HG02610 (cell line): ENCODE results near the gene SYNE1.
A peak's percentile ranks its signal among the peaks of the same experiment; 100 is the strongest.
"Not testable (repeated sequence)": the region's sequence is repeated elsewhere in the genome, so short reads cannot be mapped to it uniquely, and the experiment has no call there.

Experiments
- ATAC-seq: cut with Tn5 transposase; IDR thresholded peaks from one replicate; pipeline ENCODE4 v1.9.1; 2021; ENCODE audit warnings: mild to moderate bottlenecking, moderate library complexity; ENCODE audit not compliant: unreplicated experiment

The SYNE1 gene, protein sequence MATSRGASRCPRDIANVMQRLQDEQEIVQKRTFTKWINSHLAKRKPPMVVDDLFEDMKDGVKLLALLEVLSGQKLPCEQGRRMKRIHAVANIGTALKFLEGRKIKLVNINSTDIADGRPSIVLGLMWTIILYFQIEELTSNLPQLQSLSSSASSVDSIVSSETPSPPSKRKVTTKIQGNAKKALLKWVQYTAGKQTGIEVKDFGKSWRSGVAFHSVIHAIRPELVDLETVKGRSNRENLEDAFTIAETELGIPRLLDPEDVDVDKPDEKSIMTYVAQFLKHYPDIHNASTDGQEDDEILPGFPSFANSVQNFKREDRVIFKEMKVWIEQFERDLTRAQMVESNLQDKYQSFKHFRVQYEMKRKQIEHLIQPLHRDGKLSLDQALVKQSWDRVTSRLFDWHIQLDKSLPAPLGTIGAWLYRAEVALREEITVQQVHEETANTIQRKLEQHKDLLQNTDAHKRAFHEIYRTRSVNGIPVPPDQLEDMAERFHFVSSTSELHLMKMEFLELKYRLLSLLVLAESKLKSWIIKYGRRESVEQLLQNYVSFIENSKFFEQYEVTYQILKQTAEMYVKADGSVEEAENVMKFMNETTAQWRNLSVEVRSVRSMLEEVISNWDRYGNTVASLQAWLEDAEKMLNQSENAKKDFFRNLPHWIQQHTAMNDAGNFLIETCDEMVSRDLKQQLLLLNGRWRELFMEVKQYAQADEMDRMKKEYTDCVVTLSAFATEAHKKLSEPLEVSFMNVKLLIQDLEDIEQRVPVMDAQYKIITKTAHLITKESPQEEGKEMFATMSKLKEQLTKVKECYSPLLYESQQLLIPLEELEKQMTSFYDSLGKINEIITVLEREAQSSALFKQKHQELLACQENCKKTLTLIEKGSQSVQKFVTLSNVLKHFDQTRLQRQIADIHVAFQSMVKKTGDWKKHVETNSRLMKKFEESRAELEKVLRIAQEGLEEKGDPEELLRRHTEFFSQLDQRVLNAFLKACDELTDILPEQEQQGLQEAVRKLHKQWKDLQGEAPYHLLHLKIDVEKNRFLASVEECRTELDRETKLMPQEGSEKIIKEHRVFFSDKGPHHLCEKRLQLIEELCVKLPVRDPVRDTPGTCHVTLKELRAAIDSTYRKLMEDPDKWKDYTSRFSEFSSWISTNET (N-terminal part only)

DNA sequence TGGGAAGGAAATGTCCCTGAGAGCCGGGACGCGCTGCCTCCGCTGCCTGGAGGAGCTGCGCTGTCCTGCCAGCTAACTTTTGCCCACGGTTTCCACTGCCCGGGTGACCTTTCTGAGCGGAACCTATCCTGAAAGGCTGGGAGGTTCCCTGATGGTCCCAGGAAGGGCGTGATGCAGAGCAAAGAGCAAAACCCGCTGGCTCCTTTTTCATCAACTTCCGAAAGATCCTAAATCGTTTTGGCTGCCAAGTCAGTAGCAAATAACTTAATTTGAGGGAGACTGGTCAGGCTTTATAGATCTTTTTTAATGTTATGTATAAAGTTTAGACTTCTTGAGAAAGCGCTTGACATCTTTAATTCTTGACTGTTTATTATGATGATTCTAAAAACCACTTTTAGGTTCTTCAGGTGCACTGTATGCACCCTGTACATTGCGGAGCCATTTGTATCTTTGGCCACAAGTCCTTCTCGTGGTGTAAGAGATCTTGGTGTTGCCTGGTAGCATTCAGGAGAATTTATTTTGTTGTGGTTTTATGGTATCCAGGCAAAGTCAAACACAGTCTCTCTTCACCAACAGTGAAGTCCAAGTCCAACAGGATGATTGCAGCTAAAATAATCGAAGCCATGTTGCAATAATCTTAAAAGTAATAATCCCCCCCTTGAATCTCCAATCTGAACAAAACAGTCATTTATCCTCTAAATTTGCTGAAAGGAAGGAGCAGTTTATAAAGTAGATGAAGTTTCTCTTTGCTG lies at the start of gene SYNE1:
SYNE1 (minus strand) TSS at position 67 of the 752 bp plus-strand sequence. CDS start 9,031 bp downstream, outside the sequence.
- no peak for ATAC-seq

DNA sequence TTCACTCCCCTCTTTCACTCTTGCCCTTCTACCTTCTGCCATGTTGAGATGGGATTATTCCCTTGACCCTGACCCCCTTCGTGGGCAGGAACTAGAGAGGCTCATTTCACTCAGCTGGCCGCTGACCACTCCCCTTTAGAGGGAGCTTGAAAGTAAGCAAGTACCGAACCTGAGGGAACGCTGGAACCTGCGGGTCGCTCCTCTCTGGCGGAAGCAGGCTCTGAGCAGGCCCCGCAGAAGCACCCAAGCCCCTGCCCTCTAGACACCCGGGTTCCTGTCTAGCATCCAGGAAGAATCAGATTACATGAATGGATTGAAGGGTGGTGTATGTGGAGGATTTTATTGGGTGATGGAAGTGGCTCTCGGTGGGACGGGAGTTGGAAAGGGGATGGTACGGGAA lies 48.7 kb upstream of the SYNE1 start:
- no peak for ATAC-seq

DNA sequence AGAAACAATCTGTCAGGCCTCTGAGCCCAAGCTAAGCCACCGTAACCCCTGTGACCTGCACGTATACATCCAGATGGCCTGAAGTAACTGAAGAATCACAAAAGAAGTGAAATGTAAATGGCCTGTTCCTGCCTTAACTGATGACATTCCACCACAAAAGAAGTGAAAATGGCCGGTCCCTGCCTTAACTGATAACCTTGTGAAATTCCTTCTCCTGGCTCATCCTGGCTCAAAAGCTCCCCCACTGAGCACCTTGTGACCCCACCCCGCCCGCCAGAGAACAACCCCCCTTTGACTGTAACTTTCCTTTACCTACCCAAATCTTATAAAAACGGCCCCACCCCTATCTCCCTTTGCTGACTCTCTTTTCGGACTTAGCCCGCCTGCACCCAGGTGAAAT lies 45.8 kb upstream of the SYNE1 start:
- ATAC-seq: not testable (repeated sequence)

DNA sequence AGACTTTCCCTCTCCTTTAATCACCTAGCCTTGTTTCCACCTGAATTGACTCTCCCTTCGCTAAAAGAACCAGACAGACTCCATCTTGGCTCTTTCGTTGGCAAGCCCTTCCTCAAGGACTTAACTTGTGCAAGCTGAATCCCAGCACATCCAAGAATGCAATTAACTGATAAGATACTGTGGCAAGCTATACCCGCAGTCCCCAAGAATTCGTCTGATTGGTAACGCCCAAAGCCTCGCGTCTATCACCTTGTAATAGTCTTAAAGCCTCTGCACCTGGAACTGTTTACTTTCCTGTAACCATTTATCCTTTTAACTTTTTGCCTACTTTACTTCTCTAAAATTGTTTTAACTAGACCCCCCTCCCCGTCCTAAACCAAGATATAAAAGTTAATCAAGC lies 45.0 kb upstream of the SYNE1 start:
- ATAC-seq: no peak

DNA sequence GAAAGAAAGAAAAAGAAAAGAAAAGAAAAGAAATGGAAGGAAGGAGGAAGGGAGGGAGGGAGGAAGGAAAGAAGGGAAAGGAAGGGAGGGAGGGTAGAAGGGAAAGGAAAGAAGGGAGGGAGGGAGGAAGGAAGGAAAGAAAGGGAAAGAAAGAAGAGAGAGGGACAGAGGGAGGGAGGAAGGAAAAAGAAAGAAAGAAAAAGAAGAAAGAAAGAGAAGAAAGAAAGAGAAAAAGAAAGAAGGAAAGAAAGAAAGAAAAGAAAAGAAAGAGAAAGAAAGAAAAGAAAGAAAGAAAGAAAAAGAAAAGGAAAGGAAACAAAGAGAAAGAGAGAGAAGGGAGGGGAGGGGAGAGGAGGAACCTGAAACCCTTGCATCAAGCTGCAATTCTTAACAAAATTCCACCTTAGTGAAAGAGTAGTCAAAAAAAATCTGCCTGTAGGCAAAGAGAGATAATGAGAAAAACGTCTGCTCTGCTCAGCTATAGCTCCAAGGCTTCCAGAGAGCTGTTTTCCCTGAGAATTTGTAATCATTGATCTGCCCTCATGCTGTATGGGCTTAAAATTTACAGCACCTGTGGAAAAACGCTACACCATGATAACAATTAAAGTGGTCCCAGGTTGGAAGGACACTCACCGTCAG lies 43.8 kb upstream of the SYNE1 start:
- no peak for ATAC-seq

DNA sequence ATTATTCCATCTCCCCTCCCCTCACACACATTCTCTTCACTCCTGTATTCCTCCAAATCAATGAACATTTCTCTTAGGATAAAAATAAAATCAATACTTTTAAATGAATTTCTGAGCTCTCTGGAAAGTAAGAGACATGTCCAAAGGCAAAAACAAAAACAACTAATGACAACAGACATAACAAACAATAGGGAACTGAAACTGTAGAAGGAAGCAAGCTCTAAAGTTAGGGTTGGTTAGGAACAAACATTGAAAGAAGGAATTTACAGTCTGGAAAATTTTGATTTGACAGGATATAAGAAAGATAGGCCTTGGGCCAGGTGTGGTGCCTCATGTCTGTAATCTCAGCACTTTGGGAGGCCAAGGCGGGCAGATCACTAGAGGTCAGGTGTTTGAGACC lies 43.0 kb upstream of the SYNE1 start:
- no peak for ATAC-seq

DNA sequence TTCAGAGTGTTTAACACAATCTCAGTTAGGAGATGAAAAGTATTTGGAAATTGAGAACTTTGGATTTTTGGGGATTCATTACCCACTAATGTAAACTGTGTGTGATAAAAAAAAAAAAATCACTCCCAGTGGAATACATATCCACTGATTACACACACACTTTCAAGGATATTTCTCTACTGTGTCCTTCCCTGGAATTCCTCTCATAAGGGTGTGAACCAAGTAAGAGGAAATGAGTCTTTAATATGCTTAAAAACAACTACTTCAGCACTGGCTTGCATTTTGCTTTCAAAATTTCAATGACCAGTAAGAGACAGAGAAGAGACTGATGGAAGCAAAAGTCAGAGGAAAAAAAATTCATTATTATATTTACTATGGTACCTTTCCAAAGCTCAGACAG lies 36.1 kb upstream of the SYNE1 start:
- no peak for ATAC-seq

DNA sequence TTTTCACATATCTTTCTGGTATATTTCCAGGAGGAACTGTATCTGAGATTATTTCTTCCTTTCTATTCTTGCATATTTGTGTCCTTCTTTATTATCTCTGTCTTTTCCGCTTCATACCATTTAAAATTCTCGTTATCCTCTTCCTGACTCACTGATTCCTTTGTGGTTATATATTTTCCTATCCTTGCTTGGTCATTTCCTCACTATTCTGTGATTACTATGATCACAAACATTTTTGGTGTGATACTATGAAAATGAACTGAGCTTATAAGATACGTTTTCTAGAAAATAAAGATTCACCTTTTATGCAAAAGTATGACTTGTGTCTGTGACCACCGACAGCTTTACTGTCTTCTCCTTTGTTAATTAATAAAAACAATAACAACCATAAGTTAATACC lies 34.0 kb upstream of the SYNE1 start:
- no peak for ATAC-seq

DNA sequence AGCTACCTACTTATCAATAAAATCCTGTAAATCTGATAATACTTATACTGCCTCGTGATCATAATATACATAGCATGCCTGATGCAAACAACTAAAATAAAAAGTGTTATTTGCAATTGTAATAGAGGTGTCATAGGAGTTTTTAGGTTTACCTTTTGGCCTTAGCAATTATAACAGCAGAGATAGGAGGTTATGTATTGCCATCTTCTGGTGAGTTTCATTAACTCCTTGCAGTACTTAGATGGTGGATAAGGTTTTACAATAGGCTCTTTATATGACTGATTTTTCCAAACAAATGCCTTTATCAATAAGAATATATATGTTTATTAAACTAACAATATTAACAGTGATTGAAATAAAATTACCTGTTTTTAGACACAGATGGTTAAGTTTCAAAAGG lies 32.7 kb upstream of the SYNE1 start:
- no peak for ATAC-seq

DNA sequence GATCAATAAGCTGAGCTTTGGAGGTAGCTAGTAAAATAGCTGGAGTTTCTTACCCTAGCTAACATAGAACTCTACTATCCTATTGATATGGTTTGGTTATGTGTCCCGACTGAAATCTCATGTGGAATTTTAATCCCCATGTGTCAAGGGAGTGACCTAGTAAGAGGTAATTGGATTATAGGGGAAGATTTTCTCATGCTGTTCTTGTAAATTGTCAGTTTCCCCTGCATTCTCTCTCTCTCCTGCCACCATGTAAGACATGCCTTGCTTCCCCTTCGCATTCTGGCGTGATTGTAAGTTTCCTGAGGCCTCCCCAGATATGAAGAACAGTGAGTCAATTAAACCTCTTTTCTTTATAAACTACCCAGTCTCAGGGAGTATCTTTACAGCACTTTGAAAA lies 24.6 kb upstream of the SYNE1 start:
- ATAC-seq: no peak

DNA sequence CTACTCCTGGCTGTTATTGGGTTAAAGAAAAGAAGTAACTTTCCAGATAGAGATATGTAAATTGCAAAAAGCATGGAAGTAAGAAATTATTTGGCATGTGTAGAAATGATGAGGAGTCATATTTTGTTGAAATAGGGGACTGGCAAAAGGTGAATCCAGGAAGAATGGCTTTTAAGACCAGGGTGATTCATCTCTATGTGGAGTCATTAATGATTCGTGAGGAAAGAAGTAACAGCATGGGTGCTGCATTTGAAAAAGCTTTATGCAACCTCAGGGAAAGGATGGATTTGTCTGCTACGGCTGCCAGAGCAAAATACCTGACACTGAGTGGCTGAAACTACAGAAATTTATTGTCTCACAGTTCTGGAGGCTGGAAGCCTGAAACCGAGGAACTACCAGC lies 14.8 kb upstream of the SYNE1 start:
- no peak for ATAC-seq

DNA sequence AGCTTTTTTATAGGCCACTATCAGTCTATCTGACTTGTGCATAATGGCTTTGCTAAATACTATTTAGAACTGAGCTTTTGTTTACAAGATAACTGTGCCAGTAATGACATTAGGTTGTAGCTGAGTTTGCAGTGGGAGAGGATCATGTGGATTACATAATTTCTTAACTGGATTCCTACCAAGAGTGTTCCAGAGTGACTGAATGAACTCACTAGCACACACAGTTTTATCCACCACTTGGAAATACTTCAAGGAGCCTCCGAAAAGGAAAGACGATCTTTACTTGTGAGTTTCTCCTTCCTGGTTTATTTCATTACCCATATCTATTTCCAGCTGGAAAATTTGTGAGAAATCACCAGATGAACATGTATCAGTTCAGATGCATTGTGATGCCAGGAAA lies 10.9 kb upstream of the SYNE1 start:
- ATAC-seq: no peak

DNA sequence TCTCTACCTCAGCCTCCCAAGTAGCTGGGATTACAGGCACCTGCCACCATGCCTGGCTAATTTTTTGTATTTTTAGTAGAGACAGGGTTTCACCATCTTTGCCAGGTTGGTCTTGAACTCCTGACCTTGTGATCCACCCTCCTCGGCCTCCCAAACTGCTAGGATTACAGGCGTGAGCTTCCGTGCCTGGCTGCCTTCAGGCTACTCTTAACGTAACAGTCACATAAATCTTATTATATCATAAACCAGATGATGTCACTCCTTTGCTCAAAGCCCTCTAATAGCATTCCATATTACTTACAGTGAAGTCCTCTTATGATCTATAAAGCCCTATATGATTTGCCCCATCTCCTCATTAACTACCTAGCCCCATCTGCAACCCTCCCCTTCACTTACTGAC lies 9.6 kb upstream of the SYNE1 start:
- ATAC-seq: not testable (repeated sequence)

DNA sequence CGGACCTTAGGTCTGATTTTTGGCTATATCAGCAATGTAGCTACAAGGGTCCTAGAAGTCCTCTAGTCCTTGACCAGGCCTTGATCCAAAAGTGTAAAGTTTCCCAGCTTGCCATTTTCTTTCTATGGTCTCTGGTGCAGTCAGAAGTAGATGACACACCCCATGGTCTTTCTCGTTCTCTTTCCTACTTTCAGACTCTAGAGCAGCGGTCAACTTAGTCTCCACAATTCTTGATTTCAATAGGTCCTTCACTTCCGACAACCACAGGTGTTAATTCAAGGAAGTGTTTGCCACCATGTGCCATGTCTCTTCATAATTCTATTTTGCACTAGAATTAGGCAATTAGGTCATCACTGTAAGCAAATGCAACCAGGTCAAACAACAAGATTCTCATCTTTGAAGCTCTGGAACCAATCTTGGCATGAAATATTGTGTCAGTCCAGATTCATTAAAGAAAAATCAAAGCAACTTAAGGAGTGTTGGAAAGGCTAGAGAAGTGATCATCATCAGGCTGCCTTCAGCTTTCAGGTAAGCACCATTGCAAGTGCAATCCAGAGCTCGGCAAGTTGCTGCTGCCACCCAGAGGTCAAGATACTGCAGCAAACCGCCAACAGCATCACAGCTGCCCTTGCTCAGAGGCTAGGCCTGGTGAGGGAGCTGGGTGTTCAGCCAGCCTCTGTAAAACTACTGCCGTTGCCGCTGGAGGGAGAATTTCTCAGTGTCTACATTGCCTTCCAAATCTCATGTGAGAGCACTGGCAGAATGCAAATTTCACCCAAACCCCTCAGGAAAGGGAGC lies 5.6 kb upstream of the SYNE1 start:
- ATAC-seq: peak; percentile 95

DNA sequence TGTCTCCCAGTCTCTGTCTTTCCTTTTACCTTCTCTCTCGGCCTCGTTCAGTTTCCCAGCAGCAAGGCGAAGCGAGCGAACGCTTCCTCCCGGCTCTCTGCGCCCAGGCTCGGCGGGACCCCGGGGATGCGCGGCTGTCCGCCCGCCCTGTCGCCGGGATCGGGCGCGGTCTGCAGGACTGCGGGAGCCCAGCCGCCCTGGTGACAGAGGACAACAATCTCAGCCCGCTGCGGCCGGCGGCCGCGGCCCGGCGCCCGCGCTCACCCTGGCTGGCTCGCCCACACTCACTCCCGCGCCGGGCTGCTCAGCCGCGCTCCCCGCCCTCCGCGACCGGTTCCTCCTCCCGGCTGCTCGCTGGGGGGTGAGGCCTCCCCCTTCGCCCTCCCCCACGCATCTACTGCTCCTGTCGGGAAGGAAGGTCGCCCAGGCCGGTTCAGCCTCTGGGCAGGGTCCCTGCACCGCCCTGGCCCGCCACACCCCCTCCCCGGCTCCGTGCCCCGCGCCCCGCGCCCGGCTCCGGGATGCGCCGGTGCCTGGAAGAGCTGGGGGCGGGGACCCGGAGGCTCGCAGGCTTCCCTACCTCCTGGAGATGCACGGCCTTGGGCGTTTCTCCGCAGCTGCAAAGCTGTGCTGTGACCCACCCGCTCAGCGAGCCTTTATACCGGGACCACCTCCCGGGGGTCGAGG lies 410 bp downstream of the SYNE1 start:
- no peak for ATAC-seq

DNA sequence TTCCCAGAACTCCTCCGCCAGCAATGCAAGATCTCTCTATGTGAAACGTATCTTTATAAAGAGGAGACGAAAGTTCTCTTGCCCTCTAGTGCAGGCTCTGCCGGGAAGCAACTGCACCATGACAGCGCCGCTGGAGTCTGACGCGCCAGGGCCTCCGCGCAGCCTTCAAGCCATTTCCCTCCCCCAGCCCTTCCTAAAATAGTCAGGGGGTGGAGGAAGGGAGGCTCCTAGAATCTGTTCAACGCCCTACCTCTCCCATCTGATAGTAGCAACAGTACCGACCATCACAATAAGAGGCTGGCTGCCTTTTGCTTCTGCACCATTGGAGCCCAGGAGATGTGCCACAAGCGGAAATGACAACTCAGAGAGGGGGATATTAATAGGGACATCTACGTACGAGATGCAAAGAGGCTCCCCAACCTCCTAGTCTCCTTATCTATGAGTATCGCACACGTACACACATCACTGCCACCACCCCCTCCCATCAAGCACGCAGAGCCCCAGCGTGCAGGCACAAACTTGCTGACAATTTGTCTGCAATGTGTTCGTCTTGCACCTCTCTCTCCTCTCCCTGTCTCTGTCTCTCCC lies 1.0 kb downstream of the SYNE1 start:
- no peak for ATAC-seq

DNA sequence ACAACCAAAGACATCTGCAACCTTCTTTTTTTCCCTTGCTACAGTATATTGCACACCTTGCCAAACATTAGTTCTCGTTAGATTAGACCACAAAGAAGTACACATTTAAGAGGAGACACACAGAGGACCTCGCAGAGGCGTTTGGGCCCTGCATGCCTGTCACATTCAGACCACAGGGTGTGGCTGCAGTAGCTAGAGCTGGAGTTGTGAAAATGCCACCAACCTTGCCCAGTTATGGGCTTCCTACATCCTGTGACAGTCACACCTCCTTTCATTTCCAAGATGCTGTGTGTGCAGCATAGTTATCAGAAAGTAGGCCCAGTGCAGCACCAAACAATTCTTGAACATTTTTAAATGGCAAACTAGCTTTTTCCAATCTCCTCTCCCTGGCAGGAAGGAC lies 2.4 kb downstream of the SYNE1 start:
- peak; percentile 58 for ATAC-seq

DNA sequence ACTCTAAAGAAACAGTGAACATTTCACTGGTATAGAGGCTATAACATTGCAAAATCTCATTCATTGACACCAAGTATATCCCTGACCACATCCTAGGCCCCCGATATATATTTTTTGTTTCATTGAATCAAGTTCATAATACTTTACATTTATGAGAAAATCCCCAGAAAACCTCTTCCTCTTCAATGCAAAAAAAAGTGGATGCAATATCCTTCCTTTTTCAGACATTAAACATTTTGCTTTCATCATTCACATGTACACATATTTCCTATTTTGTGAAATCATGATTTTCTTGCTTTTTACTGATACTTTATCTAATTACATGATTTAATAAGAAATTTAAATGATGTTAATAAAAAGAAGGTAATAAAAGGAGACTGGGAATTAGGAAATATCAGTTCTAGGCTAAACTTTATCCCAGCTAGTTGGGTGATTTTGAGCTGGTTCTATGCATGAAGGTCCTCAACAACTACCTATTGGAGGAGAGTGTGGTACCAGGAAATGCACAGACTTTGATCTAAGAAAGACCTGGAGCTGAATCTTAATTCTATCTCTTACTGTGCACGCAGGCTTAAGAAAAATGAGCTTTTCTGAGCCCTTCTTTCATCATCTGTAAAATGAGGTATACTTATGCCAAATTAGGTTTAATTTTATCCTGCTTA lies 4.9 kb downstream of the SYNE1 start:
- no peak for ATAC-seq
